Activated T-cell treated with anti-CD3 and anti-CD28 coated beads, Interleukin-2, amount 50 U/mL, for 72 hours (primary cell): ENCODE measurements around the gene SLC16A11. TPM values are rescaled to one million over a fixed set of nuclear protein-coding genes. Genes with fewer than 3 reads are reported as not detected.

ENCODE experiments used
- ATAC-seq, 2 donors: fragments of 150-1000 bp; cut with Tn5 transposase; replicated peaks in 1 of 2; 2 replicates each; pipeline ENCODE4 v1.10.0; 2021; ENCODE audit warnings: moderate library complexity in 2 of 2, mild to moderate bottlenecking in 1 of 2
- DNase-seq, 2 donors: peaks; one replicate each; pipeline ENCODE4 v3.0.0; 2021 to 2022; ENCODE audit warnings: mixed read lengths in 1 of 2
- H3K27ac Mint-ChIP-seq: one replicate; pipeline ENCODE4 v1.8.0; 2022; ENCODE audit warnings: mild to moderate bottlenecking, moderate library complexity, mixed read lengths
- H3K27me3 Mint-ChIP-seq: one replicate; pipeline ENCODE4 v1.8.0; 2022; ENCODE audit warnings: low read depth, mixed read lengths
- H3K36me3 Mint-ChIP-seq, 2 donors: one replicate each; pipeline ENCODE4 v1.8.0; 2022; ENCODE audit warnings: mixed read lengths in 2 of 2, mild to moderate bottlenecking in 1 of 2; ENCODE audit not compliant: insufficient read depth in 2 of 2
- H3K4me1 Mint-ChIP-seq: one replicate; pipeline ENCODE4 v1.8.0; 2022; ENCODE audit warnings: low read depth, mixed read lengths
- H3K4me3 Mint-ChIP-seq, 2 donors: one replicate each; pipeline ENCODE4 v1.8.0; 2022; ENCODE audit warnings: mild to moderate bottlenecking in 2 of 2, mixed read lengths in 2 of 2, moderate library complexity in 2 of 2
- H3K9me3 Mint-ChIP-seq, 2 donors: one replicate each; pipeline ENCODE4 v1.8.0; 2022; ENCODE audit warnings: mixed read lengths in 2 of 2
- total RNA-seq, 2 donors: library from RNA; stranded (reverse); gene quantifications; one replicate each; pipeline ENCODE4 v1.2.3, GENCODE V29; 2022

SLC16A11 gene
- total RNA-seq, 2 donors from 2014 or later, result 2.0 to 2.9 TPM

DNA sequence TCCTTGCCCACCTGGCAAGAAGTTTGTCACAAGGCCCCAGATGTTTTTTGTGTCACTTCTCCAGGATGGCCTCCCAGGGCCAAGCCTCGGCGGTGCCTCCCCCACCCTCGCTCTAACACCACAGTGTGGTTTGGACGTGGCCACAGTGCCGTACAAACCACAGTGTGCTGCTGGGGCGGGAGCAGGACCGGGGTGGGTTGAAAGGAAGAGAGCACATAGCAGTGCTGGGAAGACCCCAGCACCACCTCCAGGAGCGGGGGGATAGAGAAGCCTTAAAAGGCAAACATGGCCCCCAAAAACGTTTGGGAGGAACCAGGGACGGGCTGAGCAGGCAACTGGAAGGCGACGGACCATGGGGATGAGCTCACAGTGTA, 26.1 kb downstream of the SLC16A11 start:
- DNase-seq (peak; percentile 53 to 55), ATAC-seq (no peak)
- Mint-ChIP-seq H3K4me3 (peak overlapping the region; percentile 92), H3K27me3 (no peaks in the 10 kb centered on the region), H3K27ac (no peak overlapping the region), H3K4me1 (peaks cover 62% of the 10 kb centered on the region), H3K36me3 (peaks cover 14 to 15% of the 10 kb centered on the region in 2 donors), H3K9me3 (no peaks in the 10 kb centered on the region)

DNA sequence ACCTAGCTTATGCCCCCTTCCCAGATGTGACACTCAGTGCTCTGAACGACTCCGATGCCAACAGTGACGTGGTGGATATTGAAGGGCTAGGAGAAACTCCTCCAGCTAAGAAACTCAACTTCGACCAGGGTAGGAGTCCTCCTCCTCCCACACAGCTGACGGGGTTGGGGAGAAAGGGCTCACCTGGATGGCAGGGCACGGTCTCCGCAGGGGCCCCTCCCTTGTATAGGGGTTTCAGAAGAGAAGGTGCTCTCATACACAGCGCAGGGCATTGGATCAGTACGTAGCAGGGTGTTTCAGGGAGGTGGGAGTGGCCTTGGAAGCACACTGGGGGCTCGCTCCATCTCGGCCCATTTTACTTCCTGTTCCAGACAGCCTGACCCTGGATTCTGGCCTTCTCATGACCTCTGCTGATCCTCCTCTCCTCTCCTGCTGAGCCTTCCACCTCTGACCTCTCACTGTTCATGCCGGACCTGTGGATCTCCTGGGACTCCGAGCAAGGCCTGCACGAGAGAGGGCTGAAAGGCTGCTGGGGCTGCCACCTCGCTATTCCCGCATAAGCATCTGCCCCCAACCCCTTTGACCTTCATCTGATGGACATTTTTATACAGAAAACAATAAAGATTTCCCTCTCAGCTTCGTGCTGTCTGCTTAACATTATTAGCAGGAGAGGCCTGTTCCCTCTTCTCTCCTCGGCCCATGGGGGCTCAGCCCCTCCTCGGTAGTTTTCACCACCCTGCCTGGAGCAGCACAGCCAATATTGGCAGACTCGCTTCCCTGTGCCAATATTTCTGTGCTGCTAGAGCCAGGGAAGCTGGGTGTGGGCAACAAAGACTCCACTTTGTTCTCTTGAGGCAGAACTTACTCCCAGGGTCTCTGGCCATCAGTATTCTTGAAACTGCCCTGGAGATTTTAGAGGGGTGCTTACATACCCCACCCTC, 26.7 kb downstream of the SLC16A11 start:
- DNase-seq (no peak), ATAC-seq (no peak)
- no peaks in the 10 kb centered on the region for H3K27me3 Mint-ChIP-seq
- H3K9me3 Mint-ChIP-seq, result no peaks in the 10 kb centered on the region
- H3K36me3 Mint-ChIP-seq, result peaks cover 15% of the 10 kb centered on the region in 2 donors
- H3K4me1 Mint-ChIP-seq, result peaks cover 55% of the 10 kb centered on the region
- peak overlapping the region; percentile 92 for H3K4me3 Mint-ChIP-seq
- peak overlapping the region; percentile 55 for H3K27ac Mint-ChIP-seq

DNA sequence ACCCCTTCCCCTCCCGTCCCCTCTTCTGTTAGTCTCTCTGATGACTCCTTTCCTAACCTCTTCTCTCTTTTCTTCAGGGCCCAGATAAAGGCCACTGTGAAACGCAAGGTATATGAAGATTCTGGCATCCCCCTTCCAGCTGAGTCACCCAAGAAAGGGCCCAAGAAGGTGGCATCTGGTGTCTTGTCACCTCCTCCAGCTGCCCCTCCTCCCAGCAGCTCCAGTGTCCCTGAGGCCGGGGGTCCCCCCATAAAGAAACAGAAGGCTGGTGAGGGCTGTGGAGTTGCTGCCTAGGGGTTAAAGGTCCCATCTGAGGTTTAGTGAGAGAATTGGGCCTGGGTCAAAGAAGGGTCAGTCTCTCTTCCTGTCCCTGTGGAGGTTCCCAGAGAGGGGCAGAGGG, 27.5 kb downstream of the SLC16A11 start:
- H3K9me3 Mint-ChIP-seq, result no peaks in the 10 kb centered on the region
- H3K36me3 Mint-ChIP-seq, result peaks cover 15 to 18% of the 10 kb centered on the region in 2 donors
- ATAC-seq (no peak), DNase-seq (peak; percentile 36 to 47)
- peaks cover 54% of the 10 kb centered on the region for H3K4me1 Mint-ChIP-seq
- H3K4me3 Mint-ChIP-seq, result peak overlapping the region; percentile 92
- H3K27ac Mint-ChIP-seq, result peak overlapping the region; percentile 92
- no peaks in the 10 kb centered on the region for H3K27me3 Mint-ChIP-seq

DNA sequence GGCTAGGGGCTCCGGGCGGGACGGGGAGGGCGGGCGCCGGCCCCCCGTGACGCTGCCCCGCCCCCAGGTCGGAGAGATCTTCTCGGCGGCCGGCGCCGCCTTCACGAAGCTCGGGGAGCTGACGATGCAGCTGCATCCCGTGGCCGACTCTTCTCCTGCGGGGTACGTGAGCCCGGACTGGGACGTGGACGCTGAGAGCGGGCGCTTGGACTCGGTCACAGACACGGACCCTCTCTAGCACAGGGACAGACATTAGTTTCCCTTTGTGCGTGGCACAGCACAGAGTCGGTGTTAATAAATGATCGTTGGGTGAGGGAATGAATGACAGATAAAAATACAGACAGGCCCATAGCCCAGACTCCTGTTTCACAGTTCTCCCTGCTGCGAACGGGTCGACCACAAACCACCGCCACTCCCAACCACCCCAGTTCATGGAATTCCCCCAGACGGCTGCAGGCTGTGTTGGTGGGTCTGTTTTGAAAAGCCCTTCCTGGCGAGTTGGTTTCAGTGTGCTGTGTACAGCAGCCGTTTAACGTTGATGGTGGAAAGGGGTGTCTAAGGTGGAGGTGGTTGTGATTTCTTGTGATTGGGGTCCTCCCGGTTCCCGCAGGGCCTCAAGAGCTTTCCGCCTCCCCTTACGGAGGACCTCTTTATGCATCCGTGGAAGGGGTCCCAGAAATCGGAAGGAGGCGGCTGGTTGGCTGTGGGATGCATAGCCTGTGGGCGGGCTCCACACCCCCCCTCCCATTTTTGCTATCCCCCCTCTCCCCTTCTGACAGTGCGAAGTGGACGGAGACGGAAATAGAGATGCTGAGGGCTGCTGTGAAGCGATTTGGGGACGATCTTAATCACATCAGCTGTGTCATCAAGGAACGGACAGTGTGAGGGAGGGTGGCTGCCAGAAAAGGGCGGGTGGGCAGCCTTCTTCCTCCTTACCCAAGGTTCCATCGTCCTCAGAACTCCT, 28.6 kb downstream of the SLC16A11 start:
- no peaks in the 10 kb centered on the region for H3K9me3 Mint-ChIP-seq
- H3K36me3 Mint-ChIP-seq, result peaks cover 15 to 18% of the 10 kb centered on the region in 2 donors
- H3K27me3 Mint-ChIP-seq, result no peaks in the 10 kb centered on the region
- H3K27ac Mint-ChIP-seq, result peak overlapping the region; percentile 92
- DNase-seq (peak; percentile 79 to 83), ATAC-seq (peak; percentile 30 to 31)
- peak overlapping the region; percentile 92 for H3K4me3 Mint-ChIP-seq
- peaks cover 64% of the 10 kb centered on the region for H3K4me1 Mint-ChIP-seq

DNA sequence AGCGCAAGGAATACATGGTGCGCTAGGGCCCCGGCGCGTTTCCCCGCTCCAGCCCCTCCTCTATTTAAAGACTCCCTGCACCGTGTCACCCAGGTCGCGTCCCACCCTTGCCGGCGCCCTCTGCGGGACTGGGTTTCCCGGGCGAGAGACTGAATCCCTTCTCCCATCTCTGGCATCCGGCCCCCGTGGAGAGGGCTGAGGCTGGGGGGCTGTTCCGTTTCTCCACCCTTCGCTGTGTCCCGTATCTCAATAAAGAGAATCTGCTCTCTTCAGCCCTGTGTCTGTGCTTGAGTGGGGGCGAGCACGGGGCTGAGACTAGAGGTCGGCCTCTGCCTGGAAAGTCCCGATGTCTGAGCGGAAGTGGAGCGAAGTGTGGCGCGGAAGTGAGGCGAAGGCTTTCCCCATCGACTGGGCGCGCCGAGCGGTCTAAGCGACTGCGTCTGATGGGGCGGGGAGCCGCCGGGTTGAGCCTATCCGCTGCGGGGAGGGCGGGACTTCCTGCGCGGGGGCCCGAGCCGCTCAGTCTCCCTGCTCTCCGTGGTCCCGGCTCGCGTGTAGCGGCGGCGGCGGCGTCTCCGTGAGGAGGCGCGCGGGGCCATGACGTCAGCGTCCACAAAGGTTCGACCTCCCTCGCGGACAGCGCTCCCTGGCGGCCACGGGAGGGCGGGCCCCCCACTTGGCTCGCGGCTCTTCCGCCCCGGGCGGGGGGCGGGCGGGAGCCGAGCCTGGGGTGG, 29.5 kb downstream of the SLC16A11 start:
- H3K4me3 Mint-ChIP-seq, result peak overlapping the region; percentile 92 to 99
- H3K9me3 Mint-ChIP-seq, result no peaks in the 10 kb centered on the region
- no peaks in the 10 kb centered on the region for H3K27me3 Mint-ChIP-seq
- ATAC-seq (peak; percentile 86 to 89), DNase-seq (peak; percentile 98 to 99)
- H3K36me3 Mint-ChIP-seq, result peaks cover 15 to 20% of the 10 kb centered on the region in 2 donors
- H3K4me1 Mint-ChIP-seq, result peaks cover 69% of the 10 kb centered on the region
- H3K27ac Mint-ChIP-seq, result peak overlapping the region; percentile 89

DNA sequence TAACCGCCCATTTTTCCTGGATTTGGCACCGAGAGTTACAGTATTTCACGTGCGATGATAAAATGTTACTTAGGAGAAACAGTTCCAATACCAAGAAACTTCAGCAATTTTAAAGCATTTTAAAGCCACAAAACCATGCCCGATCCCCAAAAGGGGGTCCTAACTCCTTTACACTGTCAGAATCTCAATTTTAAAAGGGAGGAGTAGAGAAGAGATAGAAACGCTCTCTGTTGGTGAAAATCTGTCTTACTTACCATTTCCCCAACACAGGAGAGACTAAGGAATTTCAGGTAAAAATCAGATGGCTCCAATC, 32.0 kb downstream of the SLC16A11 start:
- no peaks in the 10 kb centered on the region for H3K9me3 Mint-ChIP-seq
- H3K27me3 Mint-ChIP-seq, result no peaks in the 10 kb centered on the region
- ATAC-seq, result no peak
- peaks cover 65% of the 10 kb centered on the region for H3K4me1 Mint-ChIP-seq
- peaks cover 12 to 20% of the 10 kb centered on the region in 2 donors for H3K36me3 Mint-ChIP-seq
- no peak for DNase-seq
- H3K4me3 Mint-ChIP-seq, result peak overlapping the region; percentile 92 to 99
- H3K27ac Mint-ChIP-seq, result peak overlapping the region; percentile 89

DNA sequence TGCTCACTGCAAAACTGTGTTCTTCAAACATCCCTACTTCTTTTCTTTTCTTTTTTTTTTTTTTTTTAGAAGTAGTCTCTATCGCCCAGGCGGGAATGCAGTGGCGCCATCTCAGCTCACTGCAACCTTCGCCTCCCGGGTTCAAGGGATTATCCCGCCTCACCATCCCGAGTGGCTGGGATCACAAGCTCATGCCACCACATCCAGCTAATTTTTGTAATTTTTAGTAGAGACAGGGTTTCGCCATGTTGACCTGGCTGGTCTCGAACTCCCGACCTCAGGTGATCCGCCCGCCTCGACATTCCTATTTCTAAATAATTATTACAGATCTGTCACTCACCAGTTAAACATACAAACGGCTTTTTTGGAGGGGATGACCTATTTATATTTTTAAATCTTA, 32.5 kb downstream of the SLC16A11 start:
- H3K27ac Mint-ChIP-seq, result peak overlapping the region; percentile 89
- H3K4me1 Mint-ChIP-seq, result peaks cover 61% of the 10 kb centered on the region
- peak overlapping the region; percentile 92 to 99 for H3K4me3 Mint-ChIP-seq
- no peak for DNase-seq
- no peak for ATAC-seq
- H3K9me3 Mint-ChIP-seq, result no peaks in the 10 kb centered on the region
- H3K36me3 Mint-ChIP-seq, result peaks cover 11 to 20% of the 10 kb centered on the region in 2 donors
- H3K27me3 Mint-ChIP-seq, result no peaks in the 10 kb centered on the region

DNA sequence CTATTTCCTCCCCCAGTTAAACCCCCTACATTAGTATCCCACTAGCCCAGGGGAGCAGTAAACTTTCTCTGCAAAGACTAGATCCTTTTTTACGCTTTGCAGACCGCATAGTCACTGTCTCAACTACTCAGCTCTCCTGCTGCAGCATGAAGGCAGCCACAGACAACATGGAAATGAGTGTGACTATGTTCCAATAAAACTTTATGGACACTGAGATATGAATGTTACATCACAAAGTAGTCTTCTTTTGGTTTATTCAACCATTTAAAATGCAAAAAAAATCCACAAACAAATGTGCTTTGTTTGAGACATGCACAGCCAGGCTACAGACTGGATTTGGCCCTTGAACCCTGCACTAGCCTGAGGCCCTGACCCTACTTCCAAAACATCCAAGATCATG, 33.4 kb downstream of the SLC16A11 start:
- peak overlapping the region; percentile 66 for H3K27ac Mint-ChIP-seq
- H3K27me3 Mint-ChIP-seq, result no peaks in the 10 kb centered on the region
- no peaks in the 10 kb centered on the region for H3K9me3 Mint-ChIP-seq
- peak overlapping the region; percentile 69 to 92 for H3K4me3 Mint-ChIP-seq
- peaks cover 52% of the 10 kb centered on the region for H3K4me1 Mint-ChIP-seq
- DNase-seq, result no peak
- H3K36me3 Mint-ChIP-seq, result peaks cover 11 to 20% of the 10 kb centered on the region in 2 donors
- no peak for ATAC-seq

DNA sequence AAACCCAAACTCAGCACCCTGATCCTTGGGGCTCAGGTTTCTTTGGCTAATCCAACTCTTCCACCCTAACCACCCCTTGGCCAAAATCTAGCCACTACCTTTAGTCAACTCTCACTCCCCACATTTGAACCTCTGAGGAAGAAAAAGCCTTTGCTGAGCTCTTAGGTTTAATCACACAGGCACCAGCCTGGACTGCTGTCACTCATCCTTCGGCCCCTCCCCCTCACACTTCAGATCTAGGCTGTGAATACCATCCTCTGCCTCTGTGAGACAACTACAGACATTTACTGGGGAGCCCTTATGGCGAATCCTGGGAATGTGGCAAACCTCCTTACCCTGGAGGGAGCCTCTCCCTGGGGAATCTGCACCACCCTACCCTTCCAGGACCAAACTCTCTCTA, 36.7 kb downstream of the SLC16A11 start:
- DNase-seq (no peak), ATAC-seq (no peak)
- Mint-ChIP-seq H3K4me3 (no peak overlapping the region), H3K27ac (peak overlapping the region; percentile 20), H3K4me1 (peaks cover 57% of the 10 kb centered on the region), H3K27me3 (no peaks in the 10 kb centered on the region), H3K36me3 (peaks cover 3 to 5% of the 10 kb centered on the region in 2 donors), H3K9me3 (no peaks in the 10 kb centered on the region)

DNA sequence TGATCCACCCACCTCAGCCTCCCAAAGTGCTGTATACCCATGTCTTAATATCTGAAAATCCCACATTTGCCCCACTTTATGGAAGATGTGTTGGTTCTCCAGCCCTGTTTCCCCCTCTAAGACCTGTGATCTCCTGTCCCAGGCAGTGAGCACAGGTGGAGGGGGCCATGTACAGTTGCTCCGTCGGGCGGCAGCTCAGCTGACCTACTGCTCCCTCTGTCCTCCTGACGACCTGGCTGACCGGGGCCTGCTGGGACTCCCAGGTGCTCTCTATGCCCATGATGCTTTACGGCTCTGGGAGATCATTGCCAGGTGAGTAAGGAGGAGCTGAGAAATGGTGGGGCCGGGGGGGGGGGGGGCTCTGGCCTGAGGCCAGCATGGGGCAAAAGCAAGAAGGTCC, 38.2 kb downstream of the SLC16A11 start:
- Mint-ChIP-seq H3K36me3 (peaks cover 5 to 9% of the 10 kb centered on the region in 2 donors), H3K27ac (no peak overlapping the region), H3K4me3 (no peak overlapping the region), H3K4me1 (peaks cover 44% of the 10 kb centered on the region), H3K27me3 (no peaks in the 10 kb centered on the region), H3K9me3 (no peaks in the 10 kb centered on the region)
- DNase-seq, result no peak
- ATAC-seq, result no peak

DNA sequence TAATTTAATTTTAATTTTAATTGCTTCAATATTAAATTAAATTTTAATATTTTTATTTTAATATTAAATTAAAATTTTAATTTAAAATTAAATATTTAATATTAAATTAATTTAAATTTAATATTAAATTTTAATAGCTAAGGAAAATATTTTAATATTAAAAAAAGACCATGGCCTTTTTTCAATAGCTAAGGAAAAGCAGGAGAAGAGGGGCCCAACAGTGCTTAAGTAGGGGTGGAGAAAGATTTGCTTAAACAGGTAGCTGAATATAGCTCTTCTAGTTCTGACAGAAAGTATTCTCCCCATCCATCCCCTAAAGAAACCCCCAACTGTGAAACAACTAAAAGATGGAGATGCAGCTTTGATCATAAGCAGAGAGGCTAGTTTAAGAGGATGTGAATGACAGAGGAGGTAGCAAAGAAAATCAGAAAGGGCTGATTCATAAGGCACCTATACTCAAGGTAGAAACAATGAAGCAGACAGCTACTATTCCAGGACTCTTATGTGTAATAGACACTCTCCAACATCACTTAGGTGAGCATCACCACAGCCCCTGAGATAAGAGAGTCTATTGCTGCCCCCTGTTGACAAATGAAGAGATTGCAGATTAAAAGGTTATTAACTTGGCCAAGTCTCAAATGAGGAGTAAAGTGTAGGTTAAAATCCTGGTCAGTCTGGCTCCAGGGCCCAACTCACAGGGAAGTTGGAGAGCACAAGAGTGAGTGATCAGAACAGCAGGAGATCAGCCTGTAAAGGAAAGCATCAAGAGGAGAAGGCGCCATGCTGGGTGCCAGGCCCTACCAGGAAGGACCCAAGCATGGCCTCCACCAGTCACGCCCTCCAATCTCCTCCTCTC, 39.3 kb downstream of the SLC16A11 start:
- peak in 1 of 2 donors; percentile 66 for DNase-seq
- Mint-ChIP-seq H3K9me3 (no peaks in the 10 kb centered on the region), H3K27ac (peak overlapping the region; percentile 39), H3K27me3 (no peaks in the 10 kb centered on the region), H3K4me1 (peaks cover 34% of the 10 kb centered on the region), H3K4me3 (no peak overlapping the region), H3K36me3 (peaks cover 4 to 9% of the 10 kb centered on the region in 2 donors)
- ATAC-seq, result peak; percentile 98

DNA sequence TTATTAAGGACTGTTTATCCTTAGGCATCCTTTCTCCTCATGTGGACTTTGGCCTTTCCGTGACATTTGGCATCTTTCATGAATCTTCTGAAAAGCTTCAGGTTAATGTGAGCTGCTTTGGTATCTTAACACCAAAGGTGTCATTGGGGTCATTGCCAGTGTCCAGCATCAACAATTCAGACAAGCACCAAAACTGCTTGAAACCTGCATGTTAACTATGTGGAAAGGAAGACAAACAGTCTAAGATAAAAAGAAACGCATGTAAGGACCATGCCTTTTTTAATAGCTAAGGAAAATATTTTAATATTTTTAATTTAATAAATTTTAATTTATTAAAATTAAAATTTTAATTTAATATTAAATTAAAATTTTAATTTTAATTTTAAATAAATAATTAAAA, 40.1 kb downstream of the SLC16A11 start:
- H3K4me3 Mint-ChIP-seq, result no peak overlapping the region
- H3K27ac Mint-ChIP-seq, result no peak overlapping the region
- ATAC-seq (no peak), DNase-seq (no peak)
- peaks cover 3 to 9% of the 10 kb centered on the region in 2 donors for H3K36me3 Mint-ChIP-seq
- peaks cover 27% of the 10 kb centered on the region for H3K4me1 Mint-ChIP-seq
- H3K9me3 Mint-ChIP-seq, result no peaks in the 10 kb centered on the region
- no peaks in the 10 kb centered on the region for H3K27me3 Mint-ChIP-seq
